ENCODE results near the gene PFKP. TPM values are rescaled to one million over a fixed set of nuclear protein-coding genes. Genes with fewer than 3 reads are reported as not detected.
A peak's percentile ranks its signal among the peaks of the same experiment; 100 is the strongest.

PFKP gene
- total RNA-seq, 4 donors from 2014 or later, result 56.6 to 154 (median 115) TPM

DNA sequence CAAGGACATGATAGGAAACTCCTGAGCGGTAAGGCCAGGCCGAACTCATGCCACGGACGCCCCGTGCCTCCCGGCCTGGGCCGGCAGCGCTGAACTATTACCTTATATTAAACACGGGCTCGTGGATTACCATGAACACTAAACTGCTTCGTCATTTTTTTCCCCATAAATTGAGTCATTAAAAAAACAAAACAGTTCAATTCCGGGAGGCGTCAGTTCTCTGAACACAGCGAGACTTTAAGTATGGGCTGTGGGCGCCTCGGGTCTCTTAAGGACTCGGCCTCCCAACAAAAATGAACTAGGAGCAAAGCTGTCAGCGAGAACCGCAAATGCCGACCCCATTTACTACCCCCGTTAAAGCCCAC lies 104.7 kb downstream of the PFKP start:
- intact Hi-C loops (cut with DNase I), result no loop called here
- TF ChIP-seq CTCF (IDR thresholded peaks at IDR 0.05), result no peak
- H3K9me3 ChIP-seq, result no peaks in the 10 kb centered on the region
- H3K27me3 ChIP-seq, result no peaks in the 10 kb centered on the region
- H3K36me3 ChIP-seq, result peaks cover under 1 to 28% of the 10 kb centered on the region in 2 donors
- 2% methylated on average over 21 of the region's 21 CpGs for WGBS, 2 donors
- peak overlapping the region; percentile 67 to 71 (median 68) for H3K27ac ChIP-seq
- H3K4me3 ChIP-seq (replicated peaks in 1 of 3), result peak overlapping the region; percentile 5 to 97 (median 62)
- DNase-seq, result peak; percentile 21 to 27
- H3K4me1 ChIP-seq, result peaks cover 6 to 15% of the 10 kb centered on the region in 2 donors

- 0% methylated on average over 15 to 32 of the region's 73 CpGs for WGBS, 2 donors
- intact Hi-C loops (cut with DNase I), result no loop called here
- no peak for TF ChIP-seq CTCF (IDR thresholded peaks at IDR 0.05)
- TF ChIP-seq POLR2A (IDR thresholded peaks at IDR 0.05), result peak; percentile 79 to 99
These were observed 105.3 kb downstream of the PFKP start, which contains the start of gene PITRM1 for GRCh38 chr10:3172446-3173170. Gene PITRM1, minus strand, starts transcription at chr10:3172782. Its CDS starts 10 bp downstream, at chr10:3172772.

DNA sequence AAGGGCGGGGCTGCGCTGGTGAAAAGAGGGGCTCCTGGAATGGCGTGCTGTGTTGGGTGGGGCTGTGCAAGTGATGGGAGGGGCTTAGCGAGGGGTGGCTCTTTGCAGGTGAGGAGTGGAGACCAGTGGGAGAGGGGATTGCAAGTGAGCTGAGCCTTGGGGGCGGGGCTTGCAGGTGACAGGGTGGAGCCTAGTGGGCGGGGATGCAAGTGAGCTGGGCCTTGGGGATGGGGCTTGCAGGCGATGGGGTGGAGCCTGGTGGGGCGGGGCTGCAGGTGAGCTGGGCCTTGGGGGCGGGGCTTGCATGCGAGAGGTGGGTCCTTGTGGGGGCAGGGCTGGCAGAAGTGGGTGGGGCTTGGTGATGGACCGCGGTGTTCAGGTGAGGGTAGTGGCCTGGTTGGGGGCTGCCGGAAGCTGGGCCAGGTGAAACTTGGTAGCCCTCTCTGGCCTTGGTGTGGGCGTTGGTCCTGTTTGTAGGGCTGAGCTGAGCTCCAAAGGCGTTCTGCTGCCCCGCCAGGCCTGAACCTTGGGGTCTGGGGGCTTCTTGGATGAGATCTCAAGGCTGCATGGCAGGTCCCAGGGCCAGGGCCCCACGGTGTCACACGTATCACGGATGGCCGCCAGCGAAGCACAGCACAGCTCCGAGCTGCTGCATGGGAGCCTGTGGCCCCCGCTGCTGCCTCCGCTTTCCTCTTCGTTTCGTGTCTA lies 106.0 kb downstream of the PFKP start:
- H3K4me3 ChIP-seq (replicated peaks in 1 of 3), result peak overlapping the region in 1 of 3 donors; percentile 62
- no peaks in the 10 kb centered on the region for H3K27me3 ChIP-seq
- H3K36me3 ChIP-seq, result peaks cover 0 to 16% of the 10 kb centered on the region in 2 donors
- intact Hi-C loops (cut with DNase I), result no loop called here
- no peaks in the 10 kb centered on the region for H3K9me3 ChIP-seq
- H3K4me1 ChIP-seq, result peaks cover 6 to 15% of the 10 kb centered on the region in 2 donors
- 44 to 47% methylated on average over 17 to 23 of the region's 26 CpGs for WGBS, 2 donors
- TF ChIP-seq POLR2A (IDR thresholded peaks at IDR 0.05) (no peak), CTCF (IDR thresholded peaks at IDR 0.05) (no peak)
- peak in 1 of 2 donors; percentile 11 for DNase-seq
- no peak overlapping the region for H3K27ac ChIP-seq

More at GRCh38 chr10:3172446-3173170, 105.3 kb downstream of the PFKP start, which contains the start of gene PITRM1:
- Histone ChIP-seq H3K27ac (peak within 1 kb of the TSS; percentile 67 to 71 (median 68)), H3K36me3 (peaks cover 0 to 23% of the 10 kb centered on the region in 2 donors), H3K4me3 (replicated peaks in 1 of 3) (peak within 1 kb of the TSS; percentile 5 to 97 (median 62)), H3K4me1 (peaks cover 6 to 15% of the 10 kb centered on the region in 2 donors), H3K9me3 (no peaks in the 10 kb centered on the region), H3K27me3 (no peaks in the 10 kb centered on the region)
- DNase-seq, result peak; percentile 99

GRCh38 chr10:3178042-3178441 lies 110.7 kb downstream of the PFKP start:
- Histone ChIP-seq H3K27me3 (no peaks in the 10 kb centered on the region), H3K4me1 (peaks cover 0 to 3% of the 10 kb centered on the region in 2 donors), H3K36me3 (no peaks in the 10 kb centered on the region), H3K9me3 (no peaks in the 10 kb centered on the region), H3K4me3 (replicated peaks in 1 of 3) (no peak overlapping the region), H3K27ac (no peak overlapping the region)
- WGBS, 2 donors, result 91 to 94% methylated on average over 5 of the region's 5 CpGs
- no peak for DNase-seq
- intact Hi-C loops (cut with DNase I), result no loop called here
- TF ChIP-seq POLR2A (IDR thresholded peaks at IDR 0.05), result no peak
- TF ChIP-seq CTCF (IDR thresholded peaks at IDR 0.05), result no peak

DNA sequence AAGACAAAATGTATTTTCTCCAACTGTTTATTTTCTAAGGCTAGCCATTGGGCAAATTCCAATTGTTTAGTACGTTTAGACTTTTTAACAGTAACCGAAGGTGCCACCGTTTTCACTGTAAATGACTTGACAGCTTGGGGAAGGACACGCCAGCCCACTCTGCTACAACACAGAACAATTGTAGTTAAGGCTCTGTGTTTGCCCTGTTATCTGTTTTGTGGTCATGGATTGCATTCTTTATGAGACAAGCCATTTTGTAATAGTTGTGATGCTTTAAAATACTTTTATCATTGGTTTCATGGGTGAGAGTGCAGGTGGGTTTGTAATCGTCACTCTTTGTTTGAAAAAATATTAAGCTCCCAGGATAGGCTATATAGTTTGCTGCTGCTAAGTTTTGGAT lies 111.8 kb downstream of the PFKP start:
- WGBS, 2 donors, result 87 to 88% methylated on average over 5 of the region's 5 CpGs
- Histone ChIP-seq H3K4me1 (no peaks in the 10 kb centered on the region), H3K9me3 (no peaks in the 10 kb centered on the region), H3K4me3 (replicated peaks in 1 of 3) (no peak overlapping the region), H3K36me3 (no peaks in the 10 kb centered on the region), H3K27me3 (no peaks in the 10 kb centered on the region), H3K27ac (no peak overlapping the region)
- intact Hi-C loops (cut with DNase I), result no loop called here
- TF ChIP-seq POLR2A (IDR thresholded peaks at IDR 0.05), result no peak
- TF ChIP-seq CTCF (IDR thresholded peaks at IDR 0.05), result no peak
- DNase-seq, result no peak
